Fibroblast of lung (primary cell): ENCODE data around the gene MAPK13. TPM values are rescaled to one million over a fixed set of nuclear protein-coding genes. Genes with fewer than 3 reads are reported as not detected.

Source experiments
- DNase-seq, 2 donors: peaks; one replicate each; pipeline versions ENCODE4 v3.0.0 to v3.0.0-alpha.2; 2010; ENCODE audit warnings: low read depth in 2 of 2
- H2AFZ ChIP-seq: 2 replicates; pipeline ENCODE4 v1.5.1; 2012; ENCODE audit warnings: low read length, control low read depth, inconsistent platforms
- H3K27ac ChIP-seq: 2 replicates; pipeline ENCODE4 v1.5.1; 2011; ENCODE audit warnings: low read length, control low read depth; ENCODE audit not compliant: insufficient read depth
- H3K27me3 ChIP-seq: 2 replicates; pipeline ENCODE4 v1.5.1; 2011; ENCODE audit warnings: mild to moderate bottlenecking, low read length; ENCODE audit not compliant: control insufficient read depth, insufficient read depth
- H3K36me3 ChIP-seq: 2 replicates; pipeline ENCODE4 v1.5.1; 2011; ENCODE audit warnings: low read length; ENCODE audit not compliant: control insufficient read depth, insufficient read depth
- H3K4me1 ChIP-seq: 2 replicates; pipeline ENCODE4 v1.5.1; 2011; ENCODE audit warnings: low read length; ENCODE audit not compliant: control insufficient read depth, insufficient read depth; ENCODE audit errors: extremely low read depth
- H3K4me2 ChIP-seq: 2 replicates; pipeline ENCODE4 v1.5.1; 2011; ENCODE audit warnings: low read length, control low read depth; ENCODE audit not compliant: insufficient read depth; ENCODE audit errors: extremely low read depth
- H3K4me3 ChIP-seq, 4 experiments: fragments of 200-600 bp in 1 of 4; sonication (generic) in 1 of 4; replicated peaks in 1 of 4; 2 replicates each; pipeline ENCODE4 v1.5.1; 2011 to 2016; ENCODE audit warnings: low read length in 4 of 4, low read depth in 3 of 4, mild to moderate bottlenecking in 3 of 4, control low read depth in 2 of 4, inconsistent platforms in 1 of 4, mixed read lengths in 1 of 4; ENCODE audit not compliant: insufficient read depth in 1 of 4; ENCODE audit errors: control extremely low read depth in 1 of 4
- H3K79me2 ChIP-seq: 2 replicates; pipeline ENCODE4 v1.5.1; 2012; ENCODE audit warnings: mild to moderate bottlenecking, low read length, inconsistent platforms; ENCODE audit not compliant: control insufficient read depth, insufficient read depth
- H3K9ac ChIP-seq: 2 replicates; pipeline ENCODE4 v1.5.1; 2011; ENCODE audit warnings: mild to moderate bottlenecking, low read length, control low read depth; ENCODE audit not compliant: insufficient read depth
- H3K9me3 ChIP-seq: 2 replicates; pipeline ENCODE4 v1.5.1; 2012; ENCODE audit warnings: low read depth, low read length; ENCODE audit not compliant: control insufficient read depth, insufficient read depth
- H4K20me1 ChIP-seq: 2 replicates; pipeline ENCODE4 v1.5.1; 2011; ENCODE audit warnings: low read length; ENCODE audit not compliant: control insufficient read depth, insufficient read depth; ENCODE audit errors: extremely low read depth
- CTCF ChIP-seq, 2 donors: IDR thresholded peaks in 1 of 2; conservative IDR thresholded peaks in 1 of 2; 1 replicate in 1 of 2; 2 replicates in 1 of 2; pipeline ENCODE4 v1.5.1; 2011 to 2012; ENCODE audit warnings: low read length in 2 of 2, control low read depth in 1 of 2, inconsistent platforms in 1 of 2, low read depth in 1 of 2, mild to moderate bottlenecking in 1 of 2
- EZH2 ChIP-seq: IDR thresholded peaks from 2 replicates; pipeline ENCODE4 v1.5.1; 2012; ENCODE audit warnings: low read length, control low read depth, mild to moderate bottlenecking; ENCODE audit errors: missing control alignments
- polyA plus RNA-seq, 2 donors: library from polyadenylated mRNA; depleted of rRNA in 1 of 2; stranded (reverse) in 1 of 2; unstranded in 1 of 2; fragments of >200 nt; gene quantifications; 2 replicates each; pipeline ENCODE4 v1.2.1, GENCODE V29; 2011 to 2012; ENCODE audit warnings: missing spikeins in 1 of 2
- total RNA-seq: library from RNA; depleted of rRNA; stranded (reverse); fragments of >200 nt; gene quantifications from 2 replicates; pipeline ENCODE4 v1.2.1, GENCODE V29; 2014

MAPK13 gene
- total and polyA plus RNA-seq, 2 donors (not counting 1 experiment from before 2014, with no cell fraction given), result 3.0 to 7.6 TPM

GRCh38 chr6:36142971-36143838 lies 12.9 kb downstream of the MAPK13 start:
- H3K27me3 ChIP-seq, result peaks cover 3% of the 10 kb centered on the region
- H3K4me3 ChIP-seq, result no peak overlapping the region
- no peak for DNase-seq
- no peaks in the 10 kb centered on the region for H3K9me3 ChIP-seq
- TF ChIP-seq CTCF (conservative IDR thresholded peaks at IDR 0.05 in 1 of 2, IDR thresholded peaks at IDR 0.05 in 1 of 2; ENCODE audit: low read depth in 1 of 2, low read length in 2 of 2), result no peak
- no peak for TF ChIP-seq EZH2
- H3K9ac ChIP-seq, result no peak overlapping the region
- H4K20me1 ChIP-seq, result no peaks in the 10 kb centered on the region
- H3K36me3 ChIP-seq, result no peaks in the 10 kb centered on the region
- H2AFZ ChIP-seq, result no peak overlapping the region
- H3K27ac ChIP-seq, result no peak overlapping the region
- no peaks in the 10 kb centered on the region for H3K4me1 ChIP-seq
- H3K79me2 ChIP-seq, result no peaks in the 10 kb centered on the region
- no peak overlapping the region for H3K4me2 ChIP-seq

- Histone ChIP-seq H3K4me2 (no peak overlapping the region), H3K4me3 (no peak overlapping the region), H4K20me1 (no peaks in the 10 kb centered on the region), H3K9ac (no peak overlapping the region), H3K36me3 (no peaks in the 10 kb centered on the region), H3K4me1 (no peaks in the 10 kb centered on the region), H3K27me3 (peaks cover 3% of the 10 kb centered on the region), H3K9me3 (no peaks in the 10 kb centered on the region), H3K79me2 (no peaks in the 10 kb centered on the region), H3K27ac (no peak overlapping the region), H2AFZ (no peak overlapping the region)
- DNase-seq, result no peak
- no peak for TF ChIP-seq CTCF (conservative IDR thresholded peaks at IDR 0.05 in 1 of 2, IDR thresholded peaks at IDR 0.05 in 1 of 2; ENCODE audit: low read depth in 1 of 2, low read length in 2 of 2)
- no peak for TF ChIP-seq EZH2
Measured at GRCh38 chr6:36145495-36145894, 15.2 kb downstream of the MAPK13 start.

- H3K9me3 ChIP-seq, result no peaks in the 10 kb centered on the region
- no peak for TF ChIP-seq CTCF (conservative IDR thresholded peaks at IDR 0.05 in 1 of 2, IDR thresholded peaks at IDR 0.05 in 1 of 2; ENCODE audit: low read depth in 1 of 2, low read length in 2 of 2)
- TF ChIP-seq EZH2, result no peak
- no peak for DNase-seq
Measured at GRCh38 chr6:36147294-36147693, 17.0 kb downstream of the MAPK13 start.

More at GRCh38 chr6:36147294-36147693, 17.0 kb downstream of the MAPK13 start:
- Histone ChIP-seq H3K4me3 (no peak overlapping the region), H2AFZ (no peak overlapping the region), H3K4me1 (no peaks in the 10 kb centered on the region), H3K4me2 (no peak overlapping the region), H3K27ac (no peak overlapping the region), H4K20me1 (no peaks in the 10 kb centered on the region), H3K27me3 (peaks cover 3% of the 10 kb centered on the region), H3K9ac (no peak overlapping the region), H3K79me2 (no peaks in the 10 kb centered on the region), H3K36me3 (no peaks in the 10 kb centered on the region)
